ENCODE data around the gene RNASEH2A.
A peak's percentile ranks its signal among the peaks of the same experiment; 100 is the strongest.
"Not testable (repeated sequence)": the region's sequence is repeated elsewhere in the genome, so short reads cannot be mapped to it uniquely, and the experiment has no call there.

The RNASEH2A gene

GRCh38 chr19:12797607-12798006, 8.8 kb upstream of the RNASEH2A start:
- DNase-seq; H3K14ac ChIP-seq (ENCODE audit: low read length in 2 of 2); H2BK120ac ChIP-seq (ENCODE audit: low read depth, low read length); H3K9me3 ChIP-seq (ENCODE audit: control insufficient read depth, low read length); H3K9ac ChIP-seq (ENCODE audit: low read length); H3K27ac ChIP-seq (ENCODE audit: low read length, poor library complexity, severe bottlenecking); H4K91ac ChIP-seq (ENCODE audit: low read length); H2BK15ac ChIP-seq (ENCODE audit: low read depth, poor library complexity, severe bottlenecking); H3K27me3 ChIP-seq (ENCODE audit: control insufficient read depth in 1 of 2, insufficient read depth in 1 of 2, low read length in 2 of 2); H2BK12ac ChIP-seq (ENCODE audit: low read length in 2 of 2); H2AFZ ChIP-seq (ENCODE audit: low read depth, low read length); H2AK5ac ChIP-seq (ENCODE audit: low read length, severe bottlenecking); H3K23ac ChIP-seq (ENCODE audit: low read length in 2 of 2); H3K4ac ChIP-seq (ENCODE audit: low read depth in 1 of 2, low read length in 2 of 2); H3K18ac ChIP-seq (ENCODE audit: low read depth in 1 of 2, low read length in 2 of 2); H3K4me2 ChIP-seq (ENCODE audit: low read length, poor library complexity, severe bottlenecking); H3K4me3 ChIP-seq (ENCODE audit: insufficient read depth in 1 of 2, low read depth in 1 of 2, low read length in 2 of 2); H2BK5ac ChIP-seq (ENCODE audit: low read depth, low read length, poor library complexity, severe bottlenecking); H4K8ac ChIP-seq (ENCODE audit: low read length): not testable (repeated sequence)
- peaks cover 36% of the 10 kb centered on the region for H3K4me1 ChIP-seq (ENCODE audit: control insufficient read depth, insufficient read depth, low read depth, low read length)
- peaks cover 14 to 23% of the 10 kb centered on the region in 2 experiments for H3K36me3 ChIP-seq (ENCODE audit: control insufficient read depth in 1 of 2, insufficient read depth in 2 of 2, low read depth in 1 of 2, low read length in 2 of 2)
- H3K79me1 ChIP-seq (replicated peaks; ENCODE audit: low read length, poor library complexity, severe bottlenecking) = peaks cover 19% of the 10 kb centered on the region
- over 99% methylated on average over 7 of the region's 7 CpGs for WGBS

GRCh38 chr19:12799742-12800465, 6.5 kb upstream of the RNASEH2A start:
- Histone ChIP-seq H3K9ac (ENCODE audit: low read length) (no peak overlapping the region), H3K27ac (ENCODE audit: low read length, poor library complexity, severe bottlenecking) (no peak overlapping the region), H3K4me3 (ENCODE audit: insufficient read depth in 1 of 2, low read depth in 1 of 2, low read length in 2 of 2) (peak overlapping the region in 1 of 2 experiments; percentile 89), H3K14ac (ENCODE audit: low read length in 2 of 2) (no peak overlapping the region), H2BK15ac (ENCODE audit: low read depth, poor library complexity, severe bottlenecking) (no peak overlapping the region), H3K18ac (ENCODE audit: low read depth in 1 of 2, low read length in 2 of 2) (no peak overlapping the region), H3K36me3 (ENCODE audit: control insufficient read depth in 1 of 2, insufficient read depth in 2 of 2, low read depth in 1 of 2, low read length in 2 of 2) (peaks cover 14 to 23% of the 10 kb centered on the region in 2 experiments), H2AK5ac (ENCODE audit: low read length, severe bottlenecking) (no peak overlapping the region), H3K23ac (ENCODE audit: low read length in 2 of 2) (peak overlapping the region in 1 of 2 experiments; percentile 89), H2AFZ (ENCODE audit: low read depth, low read length) (no peak overlapping the region), H2BK12ac (ENCODE audit: low read length in 2 of 2) (no peak overlapping the region), H3K79me1 (replicated peaks; ENCODE audit: low read length, poor library complexity, severe bottlenecking) (peaks cover 19% of the 10 kb centered on the region), H2BK5ac (ENCODE audit: low read depth, low read length, poor library complexity, severe bottlenecking) (no peak overlapping the region), H3K4me2 (ENCODE audit: low read length, poor library complexity, severe bottlenecking) (no peak overlapping the region), H2BK120ac (ENCODE audit: low read depth, low read length) (no peak overlapping the region), H4K91ac (ENCODE audit: low read length) (no peak overlapping the region), H3K27me3 (ENCODE audit: control insufficient read depth in 1 of 2, insufficient read depth in 1 of 2, low read length in 2 of 2) (no peaks in the 10 kb centered on the region), H4K8ac (ENCODE audit: low read length) (no peak overlapping the region), H3K4me1 (ENCODE audit: control insufficient read depth, insufficient read depth, low read depth, low read length) (peaks cover 29% of the 10 kb centered on the region), H3K4ac (ENCODE audit: low read depth in 1 of 2, low read length in 2 of 2) (no peak overlapping the region), H3K9me3 (ENCODE audit: control insufficient read depth, low read length) (no peaks in the 10 kb centered on the region)
- 96% methylated on average over 18 of the region's 18 CpGs for WGBS
- DNase-seq = no peak

- Histone ChIP-seq H3K14ac (ENCODE audit: low read length in 2 of 2) (no peak overlapping the region), H3K27me3 (ENCODE audit: control insufficient read depth in 1 of 2, insufficient read depth in 1 of 2, low read length in 2 of 2) (no peaks in the 10 kb centered on the region), H3K27ac (ENCODE audit: low read length, poor library complexity, severe bottlenecking) (no peak overlapping the region), H3K18ac (ENCODE audit: low read depth in 1 of 2, low read length in 2 of 2) (no peak overlapping the region), H2BK5ac (ENCODE audit: low read depth, low read length, poor library complexity, severe bottlenecking) (no peak overlapping the region), H3K9me3 (ENCODE audit: control insufficient read depth, low read length) (no peaks in the 10 kb centered on the region), H2AK5ac (ENCODE audit: low read length, severe bottlenecking) (no peak overlapping the region), H4K8ac (ENCODE audit: low read length) (no peak overlapping the region), H3K4ac (ENCODE audit: low read depth in 1 of 2, low read length in 2 of 2) (no peak overlapping the region), H2BK12ac (ENCODE audit: low read length in 2 of 2) (no peak overlapping the region), H2BK120ac (ENCODE audit: low read depth, low read length) (no peak overlapping the region), H3K23ac (ENCODE audit: low read length in 2 of 2) (peak overlapping the region in 1 of 2 experiments; percentile 89), H3K4me1 (ENCODE audit: control insufficient read depth, insufficient read depth, low read depth, low read length) (peaks cover 29% of the 10 kb centered on the region), H3K36me3 (ENCODE audit: control insufficient read depth in 1 of 2, insufficient read depth in 2 of 2, low read depth in 1 of 2, low read length in 2 of 2) (peaks cover 14 to 23% of the 10 kb centered on the region in 2 experiments), H4K91ac (ENCODE audit: low read length) (no peak overlapping the region), H3K4me3 (ENCODE audit: insufficient read depth in 1 of 2, low read depth in 1 of 2, low read length in 2 of 2) (peak overlapping the region in 1 of 2 experiments; percentile 89), H3K79me1 (replicated peaks; ENCODE audit: low read length, poor library complexity, severe bottlenecking) (peaks cover 19% of the 10 kb centered on the region), H3K4me2 (ENCODE audit: low read length, poor library complexity, severe bottlenecking) (peak overlapping the region; percentile 68), H3K9ac (ENCODE audit: low read length) (peak overlapping the region; percentile 88), H2AFZ (ENCODE audit: low read depth, low read length) (no peak overlapping the region), H2BK15ac (ENCODE audit: low read depth, poor library complexity, severe bottlenecking) (no peak overlapping the region)
- DNase-seq = peak; percentile 71
- 100% methylated on average over 1 of the region's 1 CpG for WGBS
Observed at GRCh38 chr19:12800466-12800770, 6.0 kb upstream of the RNASEH2A start.

GRCh38 chr19:12800923-12801465, 5.4 kb upstream of the RNASEH2A start:
- no peak overlapping the region for H3K27ac ChIP-seq (ENCODE audit: low read length, poor library complexity, severe bottlenecking)
- H3K4me2 ChIP-seq (ENCODE audit: low read length, poor library complexity, severe bottlenecking) = peak overlapping the region; percentile 68
- H2BK5ac ChIP-seq (ENCODE audit: low read depth, low read length, poor library complexity, severe bottlenecking) = no peak overlapping the region
- H3K4me1 ChIP-seq (ENCODE audit: control insufficient read depth, insufficient read depth, low read depth, low read length) = peaks cover 27% of the 10 kb centered on the region
- 8% methylated on average over 32 of the region's 38 CpGs for WGBS
- H3K4ac ChIP-seq (ENCODE audit: low read depth in 1 of 2, low read length in 2 of 2) = peak overlapping the region in 1 of 2 experiments; percentile 50
- no peak overlapping the region for H2BK15ac ChIP-seq (ENCODE audit: low read depth, poor library complexity, severe bottlenecking)
- H2BK12ac ChIP-seq (ENCODE audit: low read length in 2 of 2) = no peak overlapping the region
- peak overlapping the region; percentile 80 to 89 for H3K4me3 ChIP-seq (ENCODE audit: insufficient read depth in 1 of 2, low read depth in 1 of 2, low read length in 2 of 2)
- H2BK120ac ChIP-seq (ENCODE audit: low read depth, low read length) = no peak overlapping the region
- H4K8ac ChIP-seq (ENCODE audit: low read length) = peak overlapping the region; percentile 9
- no peak overlapping the region for H2AK5ac ChIP-seq (ENCODE audit: low read length, severe bottlenecking)
- H3K9me3 ChIP-seq (ENCODE audit: control insufficient read depth, low read length) = no peaks in the 10 kb centered on the region
- H2AFZ ChIP-seq (ENCODE audit: low read depth, low read length) = peak overlapping the region; percentile 73
- peak overlapping the region; percentile 88 for H3K9ac ChIP-seq (ENCODE audit: low read length)
- H3K14ac ChIP-seq (ENCODE audit: low read length in 2 of 2) = peak overlapping the region in 1 of 2 experiments; percentile 88
- peak overlapping the region in 1 of 2 experiments; percentile 80 for H3K23ac ChIP-seq (ENCODE audit: low read length in 2 of 2)
- H3K36me3 ChIP-seq (ENCODE audit: control insufficient read depth in 1 of 2, insufficient read depth in 2 of 2, low read depth in 1 of 2, low read length in 2 of 2) = peaks cover 14 to 23% of the 10 kb centered on the region in 2 experiments
- H3K18ac ChIP-seq (ENCODE audit: low read depth in 1 of 2, low read length in 2 of 2) = peak overlapping the region; percentile 7 to 73
- peaks cover 19% of the 10 kb centered on the region for H3K79me1 ChIP-seq (replicated peaks; ENCODE audit: low read length, poor library complexity, severe bottlenecking)
- no peaks in the 10 kb centered on the region for H3K27me3 ChIP-seq (ENCODE audit: control insufficient read depth in 1 of 2, insufficient read depth in 1 of 2, low read length in 2 of 2)
- H4K91ac ChIP-seq (ENCODE audit: low read length) = no peak overlapping the region
- peak; percentile 33 for DNase-seq

Data from mesenchymal stem cell (in vitro differentiated cells and primary cell).